ENCODE measurements around the gene NUS1.

DNA sequence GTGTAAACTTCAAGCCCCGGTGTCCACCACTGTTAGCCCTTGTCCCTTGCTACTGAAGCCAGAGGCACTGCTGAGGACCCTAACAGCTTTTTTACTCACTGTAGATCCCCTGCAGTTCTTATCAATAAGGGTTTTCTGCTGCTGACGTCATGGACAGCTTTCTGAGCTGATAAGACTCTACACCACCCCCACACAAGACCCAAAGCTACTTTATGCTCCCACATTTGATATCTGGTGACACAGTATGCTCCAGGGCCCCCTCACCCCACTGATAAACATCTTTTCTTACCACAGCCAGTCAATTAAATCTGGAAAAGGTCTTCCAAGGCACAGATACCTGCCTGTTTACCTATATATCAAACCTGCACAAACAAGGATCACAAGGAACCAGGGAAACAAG lies 65.3 kb downstream of the NUS1 start:
- TF ChIP-seq CTCF (IDR thresholded peaks at IDR 0.05), result no peak
- TF ChIP-seq EP300 (IDR thresholded peaks at IDR 0.05), result no peak
- TF ChIP-seq POLR2A (IDR thresholded peaks at IDR 0.05), result no peak
- TF ChIP-seq POLR2AphosphoS5 (IDR thresholded peaks at IDR 0.05), result no peak
